Measurements from ENCODE around the gene PGAP3.
"Not testable (repeated sequence)": the region's sequence is repeated elsewhere in the genome, so short reads cannot be mapped to it uniquely, and the experiment has no call there.

PGAP3 gene

GRCh38 chr17:39711851-39712250, 24.0 kb upstream of the PGAP3 start:
- TF ChIP-seq, protein P1, sequence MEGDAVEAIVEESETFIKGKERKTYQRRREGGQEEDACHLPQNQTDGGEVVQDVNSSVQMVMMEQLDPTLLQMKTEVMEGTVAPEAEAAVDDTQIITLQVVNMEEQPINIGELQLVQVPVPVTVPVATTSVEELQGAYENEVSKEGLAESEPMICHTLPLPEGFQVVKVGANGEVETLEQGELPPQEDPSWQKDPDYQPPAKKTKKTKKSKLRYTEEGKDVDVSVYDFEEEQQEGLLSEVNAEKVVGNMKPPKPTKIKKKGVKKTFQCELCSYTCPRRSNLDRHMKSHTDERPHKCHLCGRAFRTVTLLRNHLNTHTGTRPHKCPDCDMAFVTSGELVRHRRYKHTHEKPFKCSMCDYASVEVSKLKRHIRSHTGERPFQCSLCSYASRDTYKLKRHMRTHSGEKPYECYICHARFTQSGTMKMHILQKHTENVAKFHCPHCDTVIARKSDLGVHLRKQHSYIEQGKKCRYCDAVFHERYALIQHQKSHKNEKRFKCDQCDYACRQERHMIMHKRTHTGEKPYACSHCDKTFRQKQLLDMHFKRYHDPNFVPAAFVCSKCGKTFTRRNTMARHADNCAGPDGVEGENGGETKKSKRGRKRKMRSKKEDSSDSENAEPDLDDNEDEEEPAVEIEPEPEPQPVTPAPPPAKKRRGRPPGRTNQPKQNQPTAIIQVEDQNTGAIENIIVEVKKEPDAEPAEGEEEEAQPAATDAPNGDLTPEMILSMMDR (IDR thresholded peaks at IDR 0.05; ENCODE audit: low read depth, low read length): no peak

GRCh38 chr17:39711071-39711470, 23.2 kb upstream of the PGAP3 start:
- not testable (repeated sequence) for DNase-seq (ENCODE audit: extremely low read depth, low read depth)

More at GRCh38 chr17:39711851-39712250, 24.0 kb upstream of the PGAP3 start:
- no peak for DNase-seq (ENCODE audit: extremely low read depth, low read depth)

GRCh38 chr17:39709998-39710964, 22.4 kb upstream of the PGAP3 start:
- TF ChIP-seq, protein P1 (IDR thresholded peaks at IDR 0.05; ENCODE audit: low read depth, low read length): no peak
- DNase-seq (ENCODE audit: extremely low read depth, low read depth): no peak

DNA sequence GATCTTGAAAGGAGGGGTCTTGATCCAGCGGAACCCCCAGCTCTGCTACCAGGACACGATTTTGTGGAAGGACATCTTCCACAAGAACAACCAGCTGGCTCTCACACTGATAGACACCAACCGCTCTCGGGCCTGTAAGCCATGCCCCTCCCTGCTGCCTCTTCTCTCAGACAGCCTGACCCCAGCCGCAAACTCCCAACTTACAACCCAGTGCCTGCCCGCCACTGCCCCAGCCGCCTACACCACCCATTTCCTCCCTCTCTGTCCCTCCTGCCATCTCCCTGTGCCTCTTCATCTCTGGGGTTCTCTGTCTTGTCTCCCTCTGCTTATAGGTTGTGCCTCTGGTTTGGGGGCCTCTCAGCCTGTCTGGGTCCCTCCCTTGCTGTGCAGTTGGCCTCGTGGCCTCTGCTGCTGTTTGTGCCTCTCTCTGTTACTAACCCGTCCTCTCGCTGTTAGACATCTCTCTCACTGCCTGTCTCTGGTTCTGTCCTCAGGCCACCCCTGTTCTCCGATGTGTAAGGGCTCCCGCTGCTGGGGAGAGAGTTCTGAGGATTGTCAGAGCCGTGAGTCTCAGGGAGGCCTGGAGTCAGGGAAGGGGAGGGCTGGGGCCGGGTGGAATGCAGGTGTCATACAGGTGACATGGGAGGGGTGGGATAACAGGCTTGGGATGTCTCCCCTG, 21.6 kb upstream of the PGAP3 start:
- TF ChIP-seq, protein P1 (IDR thresholded peaks at IDR 0.05; ENCODE audit: low read depth, low read length): no peak
- DNase-seq (ENCODE audit: extremely low read depth, low read depth): no peak

GRCh38 chr17:39706921-39707337, 19.1 kb upstream of the PGAP3 start:
- DNase-seq (ENCODE audit: extremely low read depth, low read depth): no peak
- TF ChIP-seq, protein P1 (IDR thresholded peaks at IDR 0.05; ENCODE audit: low read depth, low read length): no peak

GRCh38 chr17:39706383-39706782, 18.5 kb upstream of the PGAP3 start:
- TF ChIP-seq, protein P1 (IDR thresholded peaks at IDR 0.05; ENCODE audit: low read depth, low read length): no peak
- no peak for DNase-seq (ENCODE audit: extremely low read depth, low read depth)

DNA sequence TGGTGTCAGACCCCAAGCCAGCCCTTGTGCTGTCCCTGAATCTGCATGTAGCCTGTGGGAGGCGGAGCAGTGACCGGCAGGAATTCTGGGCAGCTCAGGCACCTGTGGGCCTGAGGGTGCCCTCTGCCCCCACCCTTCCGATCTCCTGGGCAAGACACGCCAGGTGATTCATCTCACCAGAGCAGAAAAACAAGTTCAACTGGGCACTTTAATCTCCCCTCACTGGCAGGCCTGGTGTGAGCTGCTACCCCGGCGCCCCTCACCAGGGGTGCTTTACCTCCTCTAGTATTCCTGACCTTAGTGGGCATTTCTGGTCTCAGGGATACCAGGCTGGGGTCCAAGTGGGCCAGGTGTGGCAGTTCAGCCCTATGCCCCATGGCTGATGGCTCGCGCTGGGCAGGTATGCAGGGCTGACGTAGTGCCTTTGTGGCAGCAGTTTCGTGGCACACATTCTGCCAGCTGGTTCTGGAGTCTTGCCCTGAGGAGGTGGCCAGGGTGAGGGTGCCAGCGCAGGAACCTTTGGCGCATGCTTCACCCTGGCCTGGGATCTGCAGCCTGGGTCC, 18.0 kb upstream of the PGAP3 start:
- no peak for DNase-seq (ENCODE audit: extremely low read depth, low read depth)
- TF ChIP-seq, protein P1 (IDR thresholded peaks at IDR 0.05; ENCODE audit: low read depth, low read length): no peak
